ENCODE results near the gene UMPS. TPM values are rescaled to one million over a fixed set of nuclear protein-coding genes. Genes with fewer than 3 reads are reported as not detected.

Gene UMPS
- total and polyA plus RNA-seq, 2 experiments from 2014 or later: 21.3 to 127 TPM

GRCh38 chr3:124685481-124685880, 44.8 kb upstream of the UMPS start:
- Histone ChIP-seq H3K4me3 (no peak overlapping the region), H3K27ac (no peak overlapping the region), H3K9me3 (ENCODE audit: low read depth) (no peaks in the 10 kb centered on the region), H3K4me1 (ENCODE audit: low read depth) (peaks cover 8% of the 10 kb centered on the region), H3K27me3 (no peaks in the 10 kb centered on the region), H3K36me3 (no peaks in the 10 kb centered on the region)
- TF ChIP-seq, protein P1, sequence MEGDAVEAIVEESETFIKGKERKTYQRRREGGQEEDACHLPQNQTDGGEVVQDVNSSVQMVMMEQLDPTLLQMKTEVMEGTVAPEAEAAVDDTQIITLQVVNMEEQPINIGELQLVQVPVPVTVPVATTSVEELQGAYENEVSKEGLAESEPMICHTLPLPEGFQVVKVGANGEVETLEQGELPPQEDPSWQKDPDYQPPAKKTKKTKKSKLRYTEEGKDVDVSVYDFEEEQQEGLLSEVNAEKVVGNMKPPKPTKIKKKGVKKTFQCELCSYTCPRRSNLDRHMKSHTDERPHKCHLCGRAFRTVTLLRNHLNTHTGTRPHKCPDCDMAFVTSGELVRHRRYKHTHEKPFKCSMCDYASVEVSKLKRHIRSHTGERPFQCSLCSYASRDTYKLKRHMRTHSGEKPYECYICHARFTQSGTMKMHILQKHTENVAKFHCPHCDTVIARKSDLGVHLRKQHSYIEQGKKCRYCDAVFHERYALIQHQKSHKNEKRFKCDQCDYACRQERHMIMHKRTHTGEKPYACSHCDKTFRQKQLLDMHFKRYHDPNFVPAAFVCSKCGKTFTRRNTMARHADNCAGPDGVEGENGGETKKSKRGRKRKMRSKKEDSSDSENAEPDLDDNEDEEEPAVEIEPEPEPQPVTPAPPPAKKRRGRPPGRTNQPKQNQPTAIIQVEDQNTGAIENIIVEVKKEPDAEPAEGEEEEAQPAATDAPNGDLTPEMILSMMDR (IDR thresholded peaks at IDR 0.05; ENCODE audit: low read depth, low read length): no peak
- DNase-seq (ENCODE audit: low read depth in 1 of 2, low spot score in 1 of 2): no peak

GRCh38 chr3:124686028-124686670, 44.1 kb upstream of the UMPS start:
- Histone ChIP-seq H3K9me3 (ENCODE audit: low read depth) (no peaks in the 10 kb centered on the region), H3K4me1 (ENCODE audit: low read depth) (peaks cover 8% of the 10 kb centered on the region), H3K36me3 (no peaks in the 10 kb centered on the region), H3K4me3 (no peak overlapping the region), H3K27me3 (no peaks in the 10 kb centered on the region), H3K27ac (no peak overlapping the region)
- TF ChIP-seq, protein P1 (IDR thresholded peaks at IDR 0.05; ENCODE audit: low read depth, low read length): no peak
- no peak for DNase-seq (ENCODE audit: low read depth in 1 of 2, low spot score in 1 of 2)

DNA sequence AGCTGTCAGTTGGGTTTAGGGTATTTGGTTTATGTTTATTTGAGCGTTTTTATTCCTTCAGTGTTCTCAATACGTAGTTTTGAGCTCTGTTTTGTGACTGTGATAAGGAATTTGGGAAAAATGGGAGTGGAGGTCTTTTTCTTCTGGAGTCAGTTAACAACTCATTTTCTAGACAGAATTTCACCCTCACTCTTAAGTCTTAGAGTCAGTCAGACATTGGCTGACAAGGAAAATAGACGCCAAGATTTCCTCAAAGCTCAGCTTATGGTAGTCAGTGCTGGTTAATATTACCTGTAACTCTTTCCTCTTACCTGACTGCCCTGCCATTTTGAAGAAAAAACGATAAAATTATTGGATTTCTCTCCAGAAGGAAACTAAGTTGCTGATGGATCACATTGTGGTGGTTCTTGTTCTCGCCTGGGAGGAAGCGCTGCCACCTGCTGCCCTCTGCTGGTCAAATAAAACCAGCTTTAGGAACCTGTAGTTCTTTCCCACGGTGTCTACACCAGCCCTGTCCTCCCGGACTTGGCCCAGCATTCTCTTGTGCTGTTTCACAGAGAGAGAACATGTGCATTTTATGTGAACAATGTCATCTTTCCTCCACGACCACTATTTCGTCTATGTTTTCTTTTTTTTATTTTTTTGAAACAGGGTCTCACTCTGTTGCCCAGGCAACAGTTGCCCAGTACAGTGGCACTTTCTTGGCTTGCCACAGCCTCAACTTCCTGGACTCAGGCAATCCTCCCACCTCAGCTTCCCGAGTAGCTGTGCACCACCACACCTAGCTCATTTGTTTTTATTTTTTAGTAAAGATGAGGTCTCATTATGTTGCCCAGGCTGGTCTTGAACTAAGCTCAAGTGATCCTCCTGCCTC, 41.4 kb upstream of the UMPS start:
- H3K36me3 ChIP-seq: no peaks in the 10 kb centered on the region
- no peak overlapping the region for H3K27ac ChIP-seq
- DNase-seq (ENCODE audit: low read depth in 1 of 2, low spot score in 1 of 2): peak; percentile 85 to 86
- H3K27me3 ChIP-seq: no peaks in the 10 kb centered on the region
- H3K9me3 ChIP-seq (ENCODE audit: low read depth): no peaks in the 10 kb centered on the region
- TF ChIP-seq, protein P1 (IDR thresholded peaks at IDR 0.05; ENCODE audit: low read depth, low read length): peak; percentile 83
- no peak overlapping the region for H3K4me3 ChIP-seq
- H3K4me1 ChIP-seq (ENCODE audit: low read depth): peaks cover 16% of the 10 kb centered on the region

GRCh38 chr3:124691599-124691998, 38.7 kb upstream of the UMPS start:
- Histone ChIP-seq H3K27ac (no peak overlapping the region), H3K4me1 (ENCODE audit: low read depth) (peaks cover 12% of the 10 kb centered on the region), H3K4me3 (no peak overlapping the region), H3K27me3 (no peaks in the 10 kb centered on the region), H3K9me3 (ENCODE audit: low read depth) (no peaks in the 10 kb centered on the region), H3K36me3 (no peaks in the 10 kb centered on the region)
- DNase-seq (ENCODE audit: low read depth in 1 of 2, low spot score in 1 of 2): no peak
- TF ChIP-seq, protein P1 (IDR thresholded peaks at IDR 0.05; ENCODE audit: low read depth, low read length): no peak

- Histone ChIP-seq H3K27ac (no peak overlapping the region), H3K9me3 (ENCODE audit: low read depth) (no peaks in the 10 kb centered on the region), H3K4me1 (ENCODE audit: low read depth) (peaks cover 10% of the 10 kb centered on the region), H3K27me3 (no peaks in the 10 kb centered on the region), H3K4me3 (no peak overlapping the region), H3K36me3 (no peaks in the 10 kb centered on the region)
- TF ChIP-seq, protein P1 (IDR thresholded peaks at IDR 0.05; ENCODE audit: low read depth, low read length): no peak
- no peak for DNase-seq (ENCODE audit: low read depth in 1 of 2, low spot score in 1 of 2)
These were observed 35.8 kb upstream of the UMPS start for GRCh38 chr3:124694486-124694885.
